OCI-LY7 (cell line): Measurements from ENCODE around the gene MYOZ2.

Experiments
- EZH2phosphoT487 ChIP-seq: fragments of 200-600 bp; sonication (generic); IDR thresholded peaks from 2 replicates; pipeline ENCODE4 v1.6.1; 2018; ENCODE audit warnings: low read depth, borderline replicate concordance, mild to moderate bottlenecking, mixed run types, antibody characterized with exemption, low read length, moderate library complexity, mixed read lengths
- TF ChIP-seq, protein P1 (sequence below): fragments of 200-600 bp; sonication (generic); conservative IDR thresholded peaks from 2 replicates; pipeline ENCODE4 v1.5.1; 2014; ENCODE audit warnings: mild to moderate bottlenecking, antibody characterized with exemption, low read length, moderate library complexity, mixed read lengths

DNA sequence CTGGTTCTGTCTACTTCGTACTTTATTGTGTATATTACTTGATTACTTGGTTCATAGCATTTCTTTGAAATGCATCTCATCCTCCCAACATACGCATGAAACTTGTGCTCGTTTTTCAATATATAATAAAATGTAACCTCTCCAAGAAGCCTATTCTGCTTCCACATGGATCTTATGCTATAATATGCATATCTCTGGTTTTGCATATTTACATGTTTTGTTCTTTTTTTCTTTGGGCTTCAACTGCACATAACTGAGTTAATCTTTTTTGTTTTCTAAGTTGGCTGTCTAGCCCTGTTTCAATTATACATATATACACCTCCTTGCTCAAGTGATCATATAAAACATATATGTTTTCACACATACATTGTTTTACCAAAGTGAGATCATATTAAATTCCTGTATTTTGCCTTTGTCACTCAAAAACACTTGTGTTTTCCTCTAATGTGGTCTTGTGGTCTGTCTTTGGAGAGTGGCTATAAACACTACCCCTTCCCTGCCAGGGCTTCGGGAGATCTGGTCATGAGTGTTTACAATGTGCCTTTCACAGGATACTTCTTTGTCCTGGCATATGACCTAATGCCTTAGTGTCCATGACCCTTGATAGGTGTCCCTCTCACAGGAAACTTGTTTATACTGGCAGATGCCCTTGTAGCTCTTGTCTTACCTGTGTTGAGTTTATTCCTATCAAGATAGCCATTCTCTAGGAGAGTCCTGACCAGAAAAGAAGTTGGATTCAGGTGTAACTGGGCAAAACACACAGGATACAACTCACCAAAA, 94.5 kb downstream of the MYOZ2 start:
- TF ChIP-seq, protein P1, sequence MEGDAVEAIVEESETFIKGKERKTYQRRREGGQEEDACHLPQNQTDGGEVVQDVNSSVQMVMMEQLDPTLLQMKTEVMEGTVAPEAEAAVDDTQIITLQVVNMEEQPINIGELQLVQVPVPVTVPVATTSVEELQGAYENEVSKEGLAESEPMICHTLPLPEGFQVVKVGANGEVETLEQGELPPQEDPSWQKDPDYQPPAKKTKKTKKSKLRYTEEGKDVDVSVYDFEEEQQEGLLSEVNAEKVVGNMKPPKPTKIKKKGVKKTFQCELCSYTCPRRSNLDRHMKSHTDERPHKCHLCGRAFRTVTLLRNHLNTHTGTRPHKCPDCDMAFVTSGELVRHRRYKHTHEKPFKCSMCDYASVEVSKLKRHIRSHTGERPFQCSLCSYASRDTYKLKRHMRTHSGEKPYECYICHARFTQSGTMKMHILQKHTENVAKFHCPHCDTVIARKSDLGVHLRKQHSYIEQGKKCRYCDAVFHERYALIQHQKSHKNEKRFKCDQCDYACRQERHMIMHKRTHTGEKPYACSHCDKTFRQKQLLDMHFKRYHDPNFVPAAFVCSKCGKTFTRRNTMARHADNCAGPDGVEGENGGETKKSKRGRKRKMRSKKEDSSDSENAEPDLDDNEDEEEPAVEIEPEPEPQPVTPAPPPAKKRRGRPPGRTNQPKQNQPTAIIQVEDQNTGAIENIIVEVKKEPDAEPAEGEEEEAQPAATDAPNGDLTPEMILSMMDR: no peak
- TF ChIP-seq EZH2phosphoT487: no peak
